ENCODE results near the gene NTSR2. TPM values are rescaled to one million over a fixed set of nuclear protein-coding genes. Genes with fewer than 3 reads are reported as not detected.

NTSR2 gene
- total RNA-seq, 5 donors from 2014 or later (not counting 1 experiment from before 2014, with no cell fraction given), result not detected

GRCh38 chr2:11682590-11682915, 12.6 kb upstream of the NTSR2 start:
- no peaks in the 10 kb centered on the region for H3K36me3 ChIP-seq (ENCODE audit: control insufficient read depth in 2 of 2, extremely low read depth in 1 of 2, insufficient read depth in 1 of 2, low read length in 1 of 2)
- H3K9me3 ChIP-seq, result no peaks in the 10 kb centered on the region
- H3K4me3 Mint-ChIP-seq, result no peak overlapping the region
- no peak overlapping the region for H3K27ac Mint-ChIP-seq
- H3K4me1 ChIP-seq (ENCODE audit: control insufficient read depth in 1 of 2, extremely low read depth in 1 of 2, insufficient read depth in 2 of 2, low read length in 2 of 2), result no peaks in the 10 kb centered on the region
- WGBS (ENCODE audit: insufficient coverage), result 85% methylated on average over 5 of the region's 8 CpGs
- H3K4me3 ChIP-seq (ENCODE audit: control insufficient read depth in 1 of 2, extremely low read depth in 1 of 2, low read length in 1 of 2), result no peak overlapping the region
- H3K27me3 Mint-ChIP-seq, result peaks cover 12 to 34% of the 10 kb centered on the region in 2 donors
- DNase-seq (no peak), ATAC-seq (replicated peaks in 1 of 4) (no peak)
- H3K9me3 Mint-ChIP-seq, result no peaks in the 10 kb centered on the region
- H3K27ac ChIP-seq (ENCODE audit: low read length), result no peak overlapping the region
- peaks cover 4 to 8% (median 5%) of the 10 kb centered on the region in 3 donors for H3K4me1 Mint-ChIP-seq
- ChIA-PET POLR2A (interaction anchor here in 1 of 2 donors (0.6 kb wide), 1 partner anchor 18 kb away, joined by 12 read pairs; no protein-coding TSS in a partner anchor), CTCF (interaction anchor here (0.6 to 1.6 kb wide), 4 partner anchors 10 to 97 kb away, joined by 3 to 4 read pairs (median 4); no protein-coding TSS in a partner anchor)
- no peaks in the 10 kb centered on the region for H3K36me3 Mint-ChIP-seq
- H3K27me3 ChIP-seq (replicated peaks in 1 of 2; ENCODE audit: control insufficient read depth in 2 of 2, extremely low read depth in 1 of 2, insufficient read depth in 2 of 2, low read length in 1 of 2), result peaks cover 0 to 43% of the 10 kb centered on the region in 2 experiments

DNA sequence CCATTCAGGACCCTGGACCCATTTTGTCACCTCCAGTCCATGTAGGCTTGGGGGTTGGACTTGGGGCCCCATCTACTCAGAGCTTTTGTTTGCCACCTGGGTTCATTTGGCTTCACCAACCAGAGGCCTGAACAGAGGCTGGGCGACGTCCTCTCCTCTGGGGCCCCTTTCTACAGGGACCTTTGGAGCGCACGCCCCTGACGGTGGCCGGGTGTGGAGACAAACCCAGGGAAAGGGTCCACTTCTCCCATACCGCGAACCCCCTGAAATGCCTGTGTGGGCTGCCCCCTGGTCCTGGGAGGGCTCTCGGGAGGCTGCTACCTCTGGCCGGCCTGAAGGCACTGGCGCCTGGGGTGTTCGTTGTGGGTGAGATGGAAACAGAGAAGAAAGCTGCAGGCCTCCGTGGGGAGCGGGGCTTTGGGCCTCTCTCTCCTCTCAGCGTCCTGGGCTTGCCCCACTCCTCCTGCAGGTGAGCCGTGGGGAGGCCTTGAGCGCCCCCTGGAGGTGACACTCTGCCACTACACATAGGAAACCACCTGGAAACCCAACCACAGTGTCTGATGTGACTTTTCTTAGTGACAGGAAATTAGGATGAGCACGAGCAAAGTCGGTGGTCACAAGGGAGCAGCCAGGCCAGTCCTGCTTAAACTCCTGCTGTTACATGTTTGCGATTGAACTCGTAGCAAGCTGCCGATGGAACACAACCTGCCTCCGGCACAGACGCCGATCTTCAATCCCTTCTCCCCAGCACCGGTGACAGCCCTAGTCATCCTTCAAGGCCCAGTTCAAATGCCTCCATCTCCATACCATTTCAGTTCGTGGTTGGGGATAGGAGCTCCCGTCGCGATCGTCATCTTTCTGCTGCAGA, 12.0 kb upstream of the NTSR2 start:
- ATAC-seq (replicated peaks in 1 of 4), result peak in 2 of 4 experiments; percentile 31 to 66
- Histone ChIP-seq H3K4me3 (ENCODE audit: control insufficient read depth in 1 of 2, extremely low read depth in 1 of 2, low read length in 1 of 2) (no peak overlapping the region), H3K27ac (ENCODE audit: low read length) (no peak overlapping the region), H3K36me3 (ENCODE audit: control insufficient read depth in 2 of 2, extremely low read depth in 1 of 2, insufficient read depth in 1 of 2, low read length in 1 of 2) (no peaks in the 10 kb centered on the region), H3K9me3 (no peaks in the 10 kb centered on the region), H3K4me1 (ENCODE audit: control insufficient read depth in 1 of 2, extremely low read depth in 1 of 2, insufficient read depth in 2 of 2, low read length in 2 of 2) (no peaks in the 10 kb centered on the region), H3K27me3 (replicated peaks in 1 of 2; ENCODE audit: control insufficient read depth in 2 of 2, extremely low read depth in 1 of 2, insufficient read depth in 2 of 2, low read length in 1 of 2) (peaks cover under 1 to 49% of the 10 kb centered on the region in 2 experiments)
- peaks cover 4 to 8% (median 5%) of the 10 kb centered on the region in 3 donors for H3K4me1 Mint-ChIP-seq
- no peak overlapping the region for H3K4me3 Mint-ChIP-seq
- peaks cover 12 to 34% of the 10 kb centered on the region in 2 donors for H3K27me3 Mint-ChIP-seq
- 65% methylated on average over 16 of the region's 31 CpGs for WGBS (ENCODE audit: insufficient coverage)
- no peak overlapping the region for H3K27ac Mint-ChIP-seq
- CTCF ChIA-PET, result interaction anchor here (0.6 to 1.5 kb wide), 6 partner anchors 11 to 653 kb away, joined by 3 to 4 read pairs (median 3); no protein-coding TSS in a partner anchor
- H3K9me3 Mint-ChIP-seq, result no peaks in the 10 kb centered on the region
- POLR2A ChIA-PET, result interaction anchor here in 1 of 2 donors (0.6 kb wide), 1 partner anchor 17 kb away, joined by 12 read pairs; no protein-coding TSS in a partner anchor
- DNase-seq, result peak in 29 of 35 experiments; percentile 15 to 63 (median 35)
- no peaks in the 10 kb centered on the region for H3K36me3 Mint-ChIP-seq

DNA sequence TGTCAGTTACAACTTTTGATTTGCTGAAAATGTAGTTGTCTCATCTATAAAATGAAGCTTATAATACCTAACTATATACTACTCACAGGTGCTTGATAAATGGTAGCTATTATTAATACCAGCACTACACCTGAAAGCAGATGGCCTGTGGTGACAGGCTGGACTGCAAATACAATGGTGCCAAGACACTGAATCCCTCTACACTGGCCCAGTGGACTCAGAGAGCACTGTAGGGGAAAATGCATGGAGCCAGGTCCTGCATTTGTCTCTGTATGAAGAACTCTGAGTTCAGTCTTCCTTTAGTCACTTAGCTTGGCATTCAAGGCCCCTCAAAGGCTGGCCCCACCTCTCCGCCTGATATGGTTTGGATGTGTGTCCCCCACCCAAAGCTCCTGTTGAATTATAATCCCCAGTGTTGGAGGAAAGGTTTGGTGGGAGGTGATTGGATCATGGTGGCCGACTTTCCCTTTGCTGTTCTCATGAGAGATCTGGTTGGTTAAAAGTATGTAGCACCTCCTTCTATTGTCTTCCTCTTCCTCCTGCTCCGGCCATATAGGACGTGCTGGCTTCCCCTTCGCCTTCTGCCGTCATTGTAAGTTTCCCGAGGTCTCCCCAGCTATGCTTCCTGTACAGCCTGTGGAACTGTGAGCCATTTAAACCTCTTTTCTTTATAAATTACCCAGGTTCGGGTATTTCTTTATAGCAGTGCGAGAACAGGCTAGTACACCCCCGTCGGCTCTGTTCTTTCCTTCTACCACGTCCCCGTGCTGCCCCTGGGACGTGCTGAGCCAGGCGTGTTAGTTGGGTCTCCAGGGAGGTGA, 11.1 kb upstream of the NTSR2 start:
- Mint-ChIP-seq H3K36me3 (no peaks in the 10 kb centered on the region), H3K4me1 (peaks cover 4 to 8% (median 5%) of the 10 kb centered on the region in 3 donors), H3K4me3 (no peak overlapping the region), H3K27ac (no peak overlapping the region), H3K9me3 (no peaks in the 10 kb centered on the region), H3K27me3 (peaks cover 21 to 38% of the 10 kb centered on the region in 2 donors)
- 95% methylated on average over 10 of the region's 15 CpGs for WGBS (ENCODE audit: insufficient coverage)
- no peak for DNase-seq
- Histone ChIP-seq H3K9me3 (no peaks in the 10 kb centered on the region), H3K27ac (ENCODE audit: low read length) (no peak overlapping the region), H3K4me3 (ENCODE audit: control insufficient read depth in 1 of 2, extremely low read depth in 1 of 2, low read length in 1 of 2) (no peak overlapping the region), H3K36me3 (ENCODE audit: control insufficient read depth in 2 of 2, extremely low read depth in 1 of 2, insufficient read depth in 1 of 2, low read length in 1 of 2) (no peaks in the 10 kb centered on the region), H3K27me3 (replicated peaks in 1 of 2; ENCODE audit: control insufficient read depth in 2 of 2, extremely low read depth in 1 of 2, insufficient read depth in 2 of 2, low read length in 1 of 2) (peaks cover 4 to 52% of the 10 kb centered on the region in 2 experiments), H3K4me1 (ENCODE audit: control insufficient read depth in 1 of 2, extremely low read depth in 1 of 2, insufficient read depth in 2 of 2, low read length in 2 of 2) (no peaks in the 10 kb centered on the region)
- ATAC-seq (replicated peaks in 1 of 4), result no peak
- CTCF ChIA-PET, result interaction anchor here (0.6 to 1.5 kb wide), 7 partner anchors 12 to 654 kb away, joined by 3 to 9 read pairs (median 3); no protein-coding TSS in a partner anchor
- POLR2A ChIA-PET, result no interaction called here

DNA sequence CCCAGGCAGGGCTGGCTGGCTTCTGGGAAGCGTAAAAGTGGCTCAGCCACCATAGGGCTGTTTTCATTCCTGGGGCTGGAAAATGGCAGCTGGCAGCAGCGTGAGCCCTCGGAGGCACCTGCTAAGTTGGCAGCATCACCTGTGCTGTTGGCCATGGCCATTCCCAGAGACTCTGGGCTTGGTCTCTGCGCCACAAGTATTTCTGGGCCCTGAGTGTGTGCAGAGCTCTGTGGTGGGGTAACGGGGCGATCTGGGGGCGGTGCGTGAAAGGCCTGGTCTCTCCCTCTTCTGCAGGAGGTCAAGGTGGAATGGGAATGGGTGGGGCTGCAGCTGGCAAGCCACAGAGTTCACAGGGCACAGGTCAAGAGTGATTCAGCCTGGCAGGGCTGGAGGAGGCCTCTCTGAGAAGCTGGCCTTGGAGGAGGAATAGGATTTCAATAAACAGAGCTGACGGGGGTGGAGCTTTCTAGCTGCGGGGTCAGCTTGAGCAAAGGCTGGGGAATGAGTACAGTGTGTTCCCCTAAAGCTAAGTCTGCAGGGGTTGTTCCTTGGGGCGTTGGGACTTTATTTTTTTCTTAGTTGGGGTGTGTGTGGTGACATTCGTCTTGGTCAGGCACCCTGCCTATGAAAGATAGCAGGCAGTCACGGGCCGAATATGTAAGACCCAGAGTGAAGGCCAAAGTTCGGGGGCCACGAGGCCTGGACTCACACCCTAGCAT, 10.3 kb upstream of the NTSR2 start:
- H3K27me3 ChIP-seq (replicated peaks in 1 of 2; ENCODE audit: control insufficient read depth in 2 of 2, extremely low read depth in 1 of 2, insufficient read depth in 2 of 2, low read length in 1 of 2), result peaks cover 9 to 51% of the 10 kb centered on the region in 2 experiments
- DNase-seq, result no peak
- Mint-ChIP-seq H3K36me3 (no peaks in the 10 kb centered on the region), H3K4me1 (peaks cover 4 to 8% (median 5%) of the 10 kb centered on the region in 3 donors), H3K27ac (no peak overlapping the region), H3K27me3 (peaks cover 23 to 39% of the 10 kb centered on the region in 2 donors), H3K9me3 (no peaks in the 10 kb centered on the region), H3K4me3 (no peak overlapping the region)
- CTCF ChIA-PET, result interaction anchor here (1.0 to 1.5 kb wide), 4 partner anchors 97 to 103 kb away, joined by 3 to 9 read pairs (median 4); no protein-coding TSS in a partner anchor
- no peaks in the 10 kb centered on the region for H3K36me3 ChIP-seq (ENCODE audit: control insufficient read depth in 2 of 2, extremely low read depth in 1 of 2, insufficient read depth in 1 of 2, low read length in 1 of 2)
- no peak overlapping the region for H3K4me3 ChIP-seq (ENCODE audit: control insufficient read depth in 1 of 2, extremely low read depth in 1 of 2, low read length in 1 of 2)
- POLR2A ChIA-PET, result no interaction called here
- H3K4me1 ChIP-seq (ENCODE audit: control insufficient read depth in 1 of 2, extremely low read depth in 1 of 2, insufficient read depth in 2 of 2, low read length in 2 of 2), result no peaks in the 10 kb centered on the region
- no peak overlapping the region for H3K27ac ChIP-seq (ENCODE audit: low read length)
- no peaks in the 10 kb centered on the region for H3K9me3 ChIP-seq
- WGBS (ENCODE audit: insufficient coverage), result 80% methylated on average over 12 of the region's 16 CpGs
- no peak for ATAC-seq (replicated peaks in 1 of 4)

DNA sequence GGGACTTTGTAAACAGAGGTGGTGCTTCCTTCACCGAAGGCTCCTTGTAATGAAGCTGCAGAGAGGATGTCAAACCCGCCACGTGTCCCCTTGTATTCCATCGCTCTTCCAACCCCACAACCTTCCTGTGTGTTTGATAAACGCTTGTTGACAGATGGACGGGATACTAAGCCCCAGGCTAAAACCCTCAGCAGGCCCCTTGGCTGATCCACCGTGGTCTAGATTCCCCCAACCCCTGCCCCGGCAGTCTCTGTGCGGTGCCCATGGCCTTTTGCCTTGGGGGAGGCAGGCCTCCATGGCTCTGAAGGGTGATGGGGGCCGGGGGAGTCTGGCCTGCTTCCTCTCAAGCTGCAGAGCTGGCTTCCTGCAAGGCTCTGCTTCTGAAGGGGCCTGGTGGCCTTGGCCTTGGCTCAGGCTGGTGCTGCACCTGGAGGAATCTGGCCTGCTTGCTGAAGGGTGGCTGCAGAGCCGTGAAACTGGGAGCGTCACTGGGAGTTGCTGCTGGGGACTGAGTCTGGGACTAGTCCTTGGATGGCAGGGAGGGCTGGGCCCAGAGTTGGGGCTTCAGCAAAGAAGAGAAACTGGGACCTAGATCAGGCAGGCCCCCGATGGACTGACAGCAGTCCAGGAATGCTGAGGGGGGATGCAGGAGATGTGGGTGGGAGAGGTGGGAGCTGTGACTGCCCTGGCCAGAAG, 9.6 kb upstream of the NTSR2 start:
- H3K36me3 Mint-ChIP-seq, result no peaks in the 10 kb centered on the region
- DNase-seq (no peak), ATAC-seq (replicated peaks in 1 of 4) (no peak)
- H3K27ac Mint-ChIP-seq, result no peak overlapping the region
- H3K4me3 ChIP-seq (ENCODE audit: control insufficient read depth in 1 of 2, extremely low read depth in 1 of 2, low read length in 1 of 2), result no peak overlapping the region
- no peaks in the 10 kb centered on the region for H3K9me3 ChIP-seq
- no peak overlapping the region for H3K27ac ChIP-seq (ENCODE audit: low read length)
- no peak overlapping the region for H3K4me3 Mint-ChIP-seq
- ChIA-PET CTCF (no interaction called here), POLR2A (no interaction called here)
- H3K4me1 ChIP-seq (ENCODE audit: control insufficient read depth in 1 of 2, extremely low read depth in 1 of 2, insufficient read depth in 2 of 2, low read length in 2 of 2), result no peaks in the 10 kb centered on the region
- H3K9me3 Mint-ChIP-seq, result no peaks in the 10 kb centered on the region
- H3K27me3 Mint-ChIP-seq, result peaks cover 18 to 42% of the 10 kb centered on the region in 2 donors
- H3K4me1 Mint-ChIP-seq, result peaks cover 4 to 8% (median 5%) of the 10 kb centered on the region in 3 donors
- H3K27me3 ChIP-seq (replicated peaks in 1 of 2; ENCODE audit: control insufficient read depth in 2 of 2, extremely low read depth in 1 of 2, insufficient read depth in 2 of 2, low read length in 1 of 2), result peaks cover 9 to 54% of the 10 kb centered on the region in 2 experiments
- WGBS (ENCODE audit: insufficient coverage), result 80% methylated on average over 7 of the region's 13 CpGs
- H3K36me3 ChIP-seq (ENCODE audit: control insufficient read depth in 2 of 2, extremely low read depth in 1 of 2, insufficient read depth in 1 of 2, low read length in 1 of 2), result no peaks in the 10 kb centered on the region

All from T-cell (primary cell).